ENCODE data around the gene FAM167B.

FAM167B gene

DNA sequence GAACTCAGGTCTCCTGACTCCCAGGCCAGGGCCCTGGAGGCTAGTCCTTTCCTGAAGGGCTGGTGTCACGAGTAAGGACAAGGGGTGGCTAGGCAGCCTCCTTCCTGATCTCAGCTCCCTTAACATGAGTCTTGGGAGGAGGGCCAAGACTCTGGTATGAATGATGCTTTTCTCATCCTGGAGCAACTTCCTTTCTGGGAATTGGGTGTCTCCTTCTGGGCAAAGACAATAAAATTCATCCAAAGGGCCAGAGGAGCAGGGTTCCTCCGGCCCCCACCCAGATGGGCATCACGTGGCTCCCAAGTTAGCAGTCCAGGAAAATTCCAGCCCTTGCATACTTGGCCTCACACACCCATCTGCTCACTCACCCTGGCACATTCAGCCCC is at the start of gene FAM167B:
TSS of gene FAM167B (plus strand) at position 335 of the 386 bp plus-strand sequence. CDS start 200 bp downstream, outside the sequence.
- no peak for DNase-seq

DNA sequence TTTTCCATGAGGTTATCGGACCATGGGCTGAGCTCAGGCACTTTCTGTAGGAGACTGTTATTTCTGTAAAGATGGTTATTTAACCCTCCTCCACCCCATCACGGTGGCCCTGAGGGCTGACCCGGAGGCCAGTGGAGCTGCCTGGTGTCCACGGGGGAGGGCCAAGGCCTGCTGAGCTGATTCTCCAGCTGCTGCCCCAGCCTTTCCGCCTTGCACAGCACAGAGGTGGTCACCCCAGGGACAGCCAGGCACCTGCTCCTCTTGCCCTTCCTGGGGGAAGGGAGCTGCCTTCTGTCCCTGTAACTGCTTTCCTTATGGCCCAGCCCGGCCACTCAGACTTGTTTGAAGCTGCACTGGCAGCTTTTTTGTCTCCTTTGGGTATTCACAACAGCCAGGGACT is 49.2 kb upstream of the FAM167B start:
- DNase-seq, result no peak

DNA sequence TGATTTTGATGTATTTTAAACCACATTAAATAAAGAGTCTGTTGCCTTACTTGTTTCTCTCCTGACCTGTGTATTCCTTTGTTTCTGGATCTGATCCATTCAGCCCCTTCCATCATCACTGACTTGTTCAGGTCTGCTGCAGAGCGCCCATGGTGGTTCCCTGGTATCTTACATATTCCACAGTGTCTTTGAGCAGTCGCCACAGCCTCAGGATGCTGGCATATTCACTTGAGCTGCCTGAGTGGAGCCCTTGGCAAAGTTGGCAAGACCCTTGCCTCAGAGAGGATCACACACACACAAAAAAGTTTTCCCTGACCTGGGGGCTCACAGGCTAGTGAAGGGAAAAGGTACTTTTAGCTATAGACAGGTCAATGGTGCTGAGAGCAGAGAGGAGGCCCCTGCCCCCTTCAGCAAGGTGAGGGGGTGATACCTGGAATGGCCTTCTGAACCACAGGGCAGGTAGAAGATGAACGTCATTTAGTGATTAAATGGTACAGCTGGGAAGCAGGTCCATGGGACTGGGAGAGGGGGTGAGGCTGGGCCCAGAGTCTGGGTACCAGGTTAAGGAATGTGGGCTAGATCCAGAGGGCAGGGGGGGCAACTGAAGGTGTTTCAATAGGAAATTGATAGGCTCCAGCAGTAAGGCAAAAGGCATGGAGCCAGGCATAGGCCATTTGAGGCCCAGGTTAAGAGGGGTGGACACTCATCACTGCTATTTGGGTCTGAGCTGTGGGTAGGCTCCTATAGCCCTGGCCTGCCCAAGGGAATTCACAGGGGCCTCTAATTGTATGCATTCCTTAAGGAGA is 48.6 kb upstream of the FAM167B start:
- no peak for DNase-seq

DNA sequence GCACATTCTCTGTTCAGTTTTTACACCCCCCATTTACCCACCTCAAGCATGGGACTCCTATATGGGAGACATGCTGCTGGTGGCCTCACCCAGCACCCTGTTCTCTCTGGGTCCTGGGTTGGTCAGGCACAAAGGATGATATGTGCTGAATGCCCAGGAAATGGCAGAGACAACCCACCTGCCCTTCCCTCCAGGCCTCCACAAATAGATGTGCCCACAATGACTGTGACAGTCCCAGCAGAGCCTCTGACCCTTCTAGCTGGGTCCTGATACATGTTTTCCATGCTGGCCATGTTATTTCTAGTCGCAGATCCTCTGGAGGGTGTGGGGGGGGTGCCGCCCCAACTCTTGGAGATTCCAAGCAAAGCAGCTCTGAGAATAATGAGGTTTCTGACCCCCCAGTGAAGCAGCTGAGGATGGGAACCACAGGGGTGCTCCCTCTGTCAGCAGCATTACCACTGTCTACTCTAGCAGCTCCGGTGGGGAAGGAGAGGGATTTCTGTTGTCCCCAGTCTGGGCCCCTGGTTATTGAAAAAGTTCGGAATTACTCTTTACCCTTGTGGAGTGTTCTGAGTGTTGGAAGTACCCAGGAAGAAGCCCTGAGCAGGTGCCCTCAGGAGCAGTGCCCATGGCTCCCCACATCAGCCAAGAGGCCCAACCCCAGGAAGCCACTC is 47.8 kb upstream of the FAM167B start:
- DNase-seq, result no peak

DNA sequence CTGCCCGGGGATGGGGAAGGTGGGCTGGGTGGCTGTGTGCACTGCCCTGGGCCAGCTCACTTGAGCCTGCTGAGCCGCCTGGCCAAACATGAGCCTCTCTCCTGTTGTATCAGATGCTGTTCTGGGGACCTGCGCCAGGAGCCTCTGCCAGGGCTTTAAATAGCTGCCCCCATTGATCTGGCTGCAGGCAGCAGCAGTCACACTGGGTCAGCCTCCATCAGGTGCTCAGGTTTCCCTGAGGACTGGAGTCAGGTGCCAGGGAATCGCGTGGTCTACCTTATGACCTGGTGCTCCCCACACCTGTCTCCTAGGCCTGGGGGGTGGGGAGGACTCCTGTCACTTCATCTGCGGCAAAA is 47.3 kb upstream of the FAM167B start:
- DNase-seq, result peak; percentile 74

DNA sequence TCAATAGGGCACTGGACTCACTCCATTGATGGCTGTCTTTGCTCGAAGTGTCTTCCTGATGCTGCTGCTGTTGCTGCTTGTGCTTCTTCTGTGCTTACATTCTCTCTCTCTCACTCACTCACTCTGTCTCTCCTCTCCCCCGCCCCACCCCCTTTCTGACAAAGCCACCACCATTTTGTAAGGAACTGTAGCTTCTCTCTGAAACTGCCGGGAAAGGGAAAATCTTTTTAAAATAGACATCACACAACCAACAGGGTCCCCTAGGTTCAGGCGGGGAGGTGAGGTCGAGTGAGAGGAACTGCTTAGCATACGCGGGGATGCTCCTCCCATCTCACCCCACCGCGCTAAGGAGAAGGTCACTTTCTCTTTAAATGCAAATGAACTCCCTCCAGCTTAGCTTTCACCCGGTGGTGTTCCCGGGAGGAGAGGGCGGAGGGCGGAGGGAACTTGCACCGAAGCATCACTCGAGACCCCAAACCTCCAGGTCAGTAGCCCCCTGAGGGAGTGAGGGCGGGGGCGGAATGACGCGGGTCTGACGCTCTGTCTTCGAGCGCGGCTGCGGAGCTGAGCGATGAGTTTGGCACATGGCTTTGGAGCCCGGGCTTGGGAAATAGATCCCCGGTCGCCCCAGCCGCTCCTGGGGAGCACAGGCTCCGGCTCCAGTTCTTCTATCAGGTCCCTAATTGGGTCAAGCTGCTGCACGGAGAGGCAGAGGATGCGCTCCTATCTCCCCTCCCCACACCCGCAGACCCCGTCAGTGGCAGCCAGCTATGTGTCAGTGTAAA is 46.6 kb upstream of the FAM167B start, which contains the start of gene CCDC28B:
TSS of gene CCDC28B (plus strand) at position 370 of the 785 bp plus-strand sequence. CDS start 1,341 bp downstream, outside the sequence.
- peak; percentile 64 for DNase-seq

DNA sequence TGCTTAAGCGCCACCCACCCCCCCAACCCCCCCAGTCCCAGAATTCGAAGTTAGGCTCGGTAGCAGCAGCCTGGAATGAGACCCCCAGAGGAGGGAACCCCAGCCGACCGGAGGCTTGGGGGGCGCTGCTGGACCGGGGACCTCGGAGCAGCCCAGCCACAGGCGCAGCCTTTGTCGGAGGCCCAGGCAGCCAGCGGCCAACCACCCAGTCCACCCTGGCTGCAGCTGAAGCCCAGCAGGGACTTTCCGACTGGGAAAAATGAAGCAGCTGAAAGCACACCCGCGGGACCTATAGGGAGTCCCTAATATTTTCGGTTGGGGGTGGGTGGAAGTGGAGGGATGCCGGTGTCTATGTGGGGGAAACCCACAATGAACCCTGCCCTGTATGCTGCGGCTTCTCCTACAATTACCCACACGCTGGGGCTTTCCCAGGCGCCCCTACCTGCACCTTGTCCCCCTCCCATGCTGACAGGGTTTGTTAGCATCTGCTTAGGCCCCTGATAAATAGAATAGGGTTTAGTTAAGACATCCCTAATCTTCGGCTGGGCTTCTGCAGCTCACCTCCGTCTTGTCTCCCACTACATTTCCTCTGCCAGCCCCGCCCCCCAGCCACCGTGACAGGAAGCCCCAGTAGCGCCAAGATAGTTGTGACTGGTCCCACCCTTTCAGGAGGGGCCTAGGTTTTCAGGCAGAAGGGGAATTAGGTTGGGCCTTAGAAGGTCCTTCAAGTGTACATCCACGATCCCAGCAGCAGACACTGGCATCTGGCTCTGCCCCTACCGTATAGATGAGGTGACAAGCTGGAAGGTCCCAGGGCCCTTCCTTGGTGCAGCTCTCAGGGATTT is 45.8 kb upstream of the FAM167B start:
- DNase-seq, result no peak

DNA sequence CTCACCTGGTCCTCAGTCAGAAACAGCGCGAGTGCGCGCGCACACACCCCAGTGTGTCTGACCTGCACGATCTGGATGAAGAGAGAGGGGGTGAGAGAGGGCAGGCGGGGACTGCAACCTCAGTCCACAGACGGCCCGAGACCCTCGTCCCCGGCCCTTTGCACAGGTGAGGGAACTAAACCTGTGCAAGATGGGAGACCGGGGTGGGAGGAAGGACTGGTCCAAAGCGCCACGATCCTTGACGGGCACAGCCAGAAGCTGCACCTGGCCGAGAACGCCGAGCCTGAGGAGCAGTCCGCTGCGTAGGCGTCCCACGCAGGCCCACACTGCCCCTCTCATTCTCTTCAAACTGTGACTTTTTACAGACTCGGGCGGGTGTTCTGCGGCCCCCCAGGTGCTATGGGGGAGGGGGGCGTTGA is 42.1 kb upstream of the FAM167B start:
- no peak for DNase-seq

DNA sequence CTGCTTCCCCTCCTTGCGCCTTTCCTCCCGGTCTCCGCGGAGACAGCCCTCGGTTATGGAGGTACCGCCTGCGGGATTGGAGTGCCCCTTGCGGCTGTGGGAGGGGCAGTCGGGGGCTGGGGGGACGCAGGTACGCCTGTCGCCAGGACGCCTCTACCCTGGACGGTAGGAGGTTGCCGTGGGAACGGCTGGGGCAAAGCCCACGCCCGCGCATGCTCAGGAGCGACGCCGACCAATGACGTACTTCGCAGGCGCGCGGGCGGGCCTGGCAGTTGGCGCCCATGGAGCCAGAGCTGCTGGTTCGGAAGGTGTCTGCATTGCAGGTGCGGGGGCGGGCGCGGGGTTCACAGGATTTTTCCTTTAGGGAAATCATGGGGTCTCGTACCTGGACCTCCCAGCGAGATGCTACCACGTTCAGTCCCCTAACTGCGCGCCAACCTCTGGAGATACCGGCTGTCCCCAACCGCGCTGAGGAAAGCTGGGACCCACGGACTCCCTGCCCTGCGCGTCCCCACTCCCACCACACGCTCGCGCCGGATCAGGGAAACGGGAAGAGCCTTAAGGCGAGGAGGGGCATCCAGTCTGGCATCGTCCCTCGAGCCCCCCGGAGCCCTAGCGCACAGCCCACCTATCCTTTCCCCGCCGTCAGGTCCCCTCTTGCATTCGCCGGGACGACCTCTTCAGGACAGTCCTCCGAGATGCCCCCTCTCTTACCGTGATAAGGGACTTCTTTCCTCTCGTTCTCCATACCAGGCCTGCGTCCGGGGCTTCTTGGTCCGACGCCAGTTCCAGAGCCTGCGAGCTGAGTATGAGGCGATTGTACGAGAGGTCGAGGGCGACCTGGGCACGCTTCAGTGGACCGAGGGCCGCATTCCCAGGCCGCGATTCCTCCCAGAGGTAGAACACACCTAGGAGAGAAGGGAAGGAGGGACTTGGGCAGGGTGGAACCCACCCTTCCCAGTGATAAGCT is 41.3 kb upstream of the FAM167B start, which contains the start of gene IQCC:
TSS of gene IQCC (plus strand) at position 271 of the 970 bp plus-strand sequence. CDS start at position 282, 11 bp downstream.
- DNase-seq, result peak; percentile 93

DNA sequence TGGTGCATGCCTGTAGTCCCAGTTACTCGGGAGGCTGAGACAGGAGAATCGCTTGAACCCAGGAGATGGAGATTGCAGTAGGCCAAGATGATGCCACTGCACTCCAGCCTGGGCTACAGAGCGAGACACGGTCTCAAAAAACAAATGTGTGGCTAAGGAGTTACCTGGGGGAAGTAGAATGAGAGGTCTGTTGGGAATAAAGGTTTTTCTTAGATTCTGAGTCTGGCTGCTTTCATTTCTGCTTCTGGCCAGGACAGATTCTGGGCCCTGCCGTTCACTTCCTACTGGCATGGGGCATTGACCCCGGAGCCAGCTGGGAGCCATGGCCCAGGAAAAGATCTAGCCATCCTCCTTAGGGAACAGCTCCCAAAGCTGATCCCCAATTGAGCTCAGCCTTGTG is 38.6 kb upstream of the FAM167B start:
- DNase-seq, result no peak

DNA sequence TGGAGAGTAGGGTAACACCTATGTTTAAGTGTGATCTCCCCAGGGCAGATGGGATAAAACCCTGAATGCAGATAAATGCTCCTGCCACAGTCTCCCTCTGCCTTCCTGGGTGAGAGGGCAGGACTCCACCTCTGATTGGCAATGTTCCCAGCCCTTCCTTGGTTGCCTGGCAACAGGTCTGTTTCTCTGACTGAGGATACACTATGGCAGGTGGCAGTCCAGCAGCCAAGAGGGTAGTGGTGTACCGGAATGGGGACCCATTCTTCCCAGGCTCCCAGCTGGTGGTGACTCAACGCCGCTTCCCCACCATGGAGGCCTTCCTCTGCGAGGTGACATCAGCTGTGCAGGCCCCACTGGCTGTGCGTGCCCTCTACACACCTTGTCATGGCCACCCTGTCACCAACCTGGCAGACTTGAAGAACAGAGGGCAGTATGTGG is 38.1 kb upstream of the FAM167B start, which contains the start of gene DCDC2B:
TSS of gene DCDC2B (plus strand) at position 199 of the 438 bp plus-strand sequence. CDS start at position 204, 5 bp downstream.
- peak; percentile 92 for DNase-seq

DNA sequence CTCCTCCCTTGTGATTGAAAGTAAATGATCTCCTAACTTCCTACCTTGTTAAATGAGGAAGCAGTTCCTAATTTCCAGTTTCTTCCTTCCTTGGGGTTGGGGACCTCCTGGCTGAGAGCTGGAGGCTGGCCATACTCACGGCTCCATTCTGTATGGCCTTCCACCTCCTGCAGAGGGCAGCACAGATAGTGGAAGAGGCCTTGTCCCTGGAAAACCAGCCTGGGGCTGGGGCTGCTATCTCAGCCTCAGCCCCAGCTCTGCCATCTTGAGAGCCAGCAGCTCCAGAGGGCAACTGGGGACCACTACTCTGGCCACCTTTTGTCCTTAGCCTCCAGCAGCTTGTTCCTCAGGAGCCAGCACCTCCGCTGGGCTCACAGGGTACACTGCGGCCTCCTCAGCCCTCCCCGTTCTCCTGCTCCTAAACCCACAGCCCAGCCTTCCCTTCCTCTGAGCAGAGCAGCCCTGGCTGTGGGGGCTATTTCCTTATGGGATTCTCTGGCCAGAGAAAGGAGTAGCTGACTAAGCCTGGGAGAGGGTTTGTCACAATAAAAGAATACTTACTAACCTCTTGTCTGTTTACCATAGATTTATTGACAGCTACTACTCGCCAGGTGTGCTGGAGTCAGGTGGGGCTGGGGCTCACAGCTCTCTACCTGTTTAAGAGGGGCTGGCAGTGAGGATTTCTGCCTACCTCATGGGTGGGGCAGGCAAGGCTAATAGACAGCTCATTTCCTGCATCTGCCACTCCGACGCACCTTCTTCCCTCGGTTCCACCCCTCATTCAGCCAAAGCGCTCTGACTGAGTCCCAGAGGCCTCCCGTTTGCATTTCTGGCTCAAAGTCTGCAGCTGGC is 31.2 kb upstream of the FAM167B start:
- DNase-seq, result peak; percentile 64

DNA sequence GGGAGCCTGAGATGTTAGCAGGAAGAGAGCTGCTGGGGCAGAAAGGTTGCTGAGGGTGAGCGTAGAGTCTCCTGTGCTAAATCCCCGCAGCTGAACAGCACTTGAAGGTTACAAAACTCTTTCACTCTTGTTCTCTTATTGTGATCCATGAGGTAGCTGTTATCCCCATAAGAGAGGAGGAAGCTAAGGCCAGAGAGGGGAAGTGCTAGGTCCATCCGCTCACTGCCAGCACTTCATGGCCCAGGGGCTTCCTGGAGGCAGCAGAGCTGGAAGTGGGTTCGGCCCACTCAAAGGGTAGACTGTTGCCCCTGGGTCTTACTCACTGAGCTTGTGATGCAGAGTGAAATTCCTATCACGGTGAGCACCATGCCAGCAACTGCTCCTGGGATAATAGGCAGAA is 30.5 kb upstream of the FAM167B start:
- DNase-seq, result no peak

DNA sequence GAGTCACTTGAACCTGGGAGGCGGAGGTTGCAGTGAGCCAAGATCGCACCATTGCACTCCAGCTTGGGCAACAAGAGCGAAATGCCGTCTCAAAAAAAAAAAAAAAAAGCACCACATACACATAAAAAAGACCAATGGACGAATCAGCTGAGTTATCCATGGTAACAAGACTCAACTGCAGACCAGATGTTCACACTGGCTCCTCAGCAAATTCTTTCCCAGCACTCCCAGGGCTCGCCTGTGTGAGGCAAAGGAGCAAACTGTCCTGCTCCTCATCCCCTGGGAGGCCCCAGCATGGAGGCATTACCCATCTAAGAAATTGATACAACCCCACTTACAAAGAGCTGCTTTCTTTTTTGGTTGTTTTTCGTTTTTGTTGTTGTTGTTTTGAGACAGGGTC is 28.0 kb upstream of the FAM167B start:
- DNase-seq, result no peak

DNA sequence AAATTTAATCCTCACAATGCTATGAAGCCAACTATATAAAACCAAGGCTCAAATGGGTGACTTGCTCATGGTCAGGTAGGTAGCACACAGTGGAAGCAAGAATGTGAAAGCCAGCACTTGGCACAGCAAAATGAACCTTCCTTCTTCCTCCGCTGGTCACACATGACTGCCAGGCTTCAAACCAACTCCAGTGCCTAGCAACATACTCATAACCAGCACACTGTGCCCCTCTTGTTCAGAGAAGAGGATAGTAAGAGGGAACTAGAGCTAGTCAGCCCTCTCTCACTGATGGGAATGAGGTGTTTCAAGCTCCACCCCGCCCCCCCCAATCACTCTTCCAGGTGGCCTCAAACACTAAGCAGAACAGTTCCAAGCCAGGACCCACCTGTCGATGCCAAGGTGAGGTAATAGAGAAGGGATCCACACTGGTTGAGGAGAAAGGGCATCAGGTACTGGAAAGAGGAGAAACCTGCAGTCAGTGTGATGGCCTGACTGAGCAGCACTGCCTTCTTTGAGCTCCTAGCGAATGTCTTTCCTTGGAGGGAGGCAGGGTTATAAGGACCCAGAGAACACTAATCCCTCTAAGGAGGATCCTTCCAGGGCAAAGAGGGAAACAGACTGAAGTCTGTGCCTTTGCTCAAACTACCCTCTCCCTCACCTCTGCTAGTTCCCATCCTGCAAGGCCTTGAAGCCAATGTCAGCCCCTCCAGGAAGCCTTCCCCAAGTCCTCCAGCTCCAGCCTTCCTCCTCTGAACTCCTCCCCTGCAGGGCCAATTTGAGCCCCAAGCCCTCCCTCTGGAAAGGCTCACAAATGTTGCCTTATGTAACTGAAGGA is 26.1 kb upstream of the FAM167B start:
- no peak for DNase-seq

DNA sequence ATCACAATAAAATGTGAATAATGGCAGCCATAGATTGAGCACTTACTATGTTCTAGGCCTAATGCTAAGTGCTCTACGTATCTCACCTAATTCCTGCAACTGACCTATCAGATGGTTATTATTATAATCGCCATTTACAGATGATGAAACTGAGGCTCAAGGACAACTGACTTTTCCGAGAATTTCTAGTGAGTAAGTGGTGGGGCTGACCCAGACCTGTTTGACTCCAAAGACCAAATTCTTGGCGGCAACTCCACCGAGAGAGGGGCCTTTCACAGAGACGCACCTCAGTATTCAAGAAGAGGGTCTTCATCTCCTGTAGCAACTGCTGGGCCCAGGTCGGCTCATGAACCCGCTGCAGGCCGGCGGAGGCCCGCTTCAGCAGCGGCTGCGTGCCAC is 25.4 kb upstream of the FAM167B start:
- DNase-seq, result no peak

DNA sequence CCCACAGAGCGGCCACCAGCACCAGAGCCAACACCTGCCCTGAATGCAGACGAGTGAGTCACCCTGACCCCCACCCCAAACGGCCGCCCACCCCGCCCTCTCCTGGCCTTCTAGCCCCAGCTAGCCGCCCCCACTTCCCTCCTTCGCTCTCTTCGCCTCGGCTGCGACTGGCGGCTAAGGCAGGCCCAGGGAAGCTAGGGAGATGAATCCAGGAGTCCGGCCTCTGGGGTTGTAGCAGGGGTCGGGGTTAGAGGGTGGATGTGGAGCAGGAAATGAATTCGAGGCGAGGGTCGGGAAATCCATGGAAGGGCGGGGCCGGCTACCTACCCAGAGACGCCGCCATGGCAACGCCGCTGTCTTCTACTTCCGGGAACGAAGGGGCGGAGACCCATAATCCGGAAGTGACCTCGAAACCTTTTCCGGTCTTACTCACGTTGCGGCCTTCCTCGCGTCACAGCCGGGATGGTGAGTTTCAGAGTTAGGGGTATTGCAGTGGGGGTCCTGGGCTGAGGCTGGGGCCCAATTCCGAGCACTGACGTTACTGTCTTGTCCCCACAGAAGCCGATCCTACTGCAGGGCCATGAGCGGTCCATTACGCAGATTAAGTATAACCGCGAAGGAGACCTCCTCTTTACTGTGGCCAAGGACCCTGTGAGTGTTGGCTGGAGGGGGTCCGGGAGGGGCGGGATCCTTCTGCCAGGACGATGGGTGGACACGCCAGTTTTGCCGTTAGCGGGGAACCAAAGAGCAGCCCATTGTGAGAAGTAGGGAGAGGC is 24.9 kb upstream of the FAM167B start, which contains the start of the genes EIF3I and TMEM234:
TSS of gene EIF3I (plus strand) at position 428 of the 776 bp plus-strand sequence. CDS start at position 463, 35 bp downstream.
TSS of gene TMEM234 (minus strand) at position 374 of the 776 bp plus-strand sequence. CDS start at position 343, 31 bp downstream.
- peak; percentile 91 for DNase-seq

DNA sequence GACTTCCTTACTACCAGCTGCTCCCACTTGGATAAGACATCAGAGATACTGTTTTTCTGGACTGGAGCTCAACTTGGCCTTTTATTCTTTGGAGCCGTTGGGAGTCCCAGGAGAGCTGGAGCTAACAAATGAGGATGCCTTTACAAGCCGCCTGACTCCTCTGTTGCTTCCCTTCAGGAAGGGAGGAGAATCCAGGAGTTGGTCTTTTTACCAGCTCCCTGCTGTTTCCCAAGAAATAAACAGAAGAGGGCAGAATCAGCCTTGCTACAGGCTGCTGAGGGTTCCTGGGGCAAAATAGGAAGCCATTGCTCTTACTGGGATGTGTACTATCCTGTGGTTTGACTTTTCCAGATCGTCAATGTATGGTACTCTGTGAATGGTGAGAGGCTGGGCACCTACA is 23.3 kb upstream of the FAM167B start:
- no peak for DNase-seq

Measured in NCI-H2107 (cell line).